IMR-90 (cell line): ENCODE results near the gene VEPH1. TPM values are rescaled to one million over a fixed set of nuclear protein-coding genes. Genes with fewer than 3 reads are reported as not detected.

Source experiments
- ATAC-seq: fragments of 200-7000 bp; cut with Tn5 transposase; 2 replicates; pipeline ENCODE4 v1.9.1; 2020; ENCODE audit warnings: low read depth, mild to moderate bottlenecking, moderate library complexity
- BruUV-seq: library from RNA; stranded (reverse); fragments of 400-500 nt; replicated peaks from 2 replicates; lab custom pipeline; 2021; lab: Mats Ljungman, UMichigan
- CTCF ChIA-PET: fragments of 300-600 bp; formaldehyde crosslinking; extraction: SDS; loops from one replicate; lab custom pipeline; 2021; ENCODE audit warnings: antibody characterized with exemption; lab: Yijun Ruan, JAX
- POLR2A ChIA-PET: fragments of 300-600 bp; sonication (Branson Sonifier 250); formaldehyde crosslinking; loops from one replicate; lab custom pipeline; 2022; ENCODE audit warnings: antibody characterized with exemption; ENCODE audit not compliant: unreplicated experiment; lab: Charles Lee
- DNase-seq: peaks from one replicate; pipeline ENCODE4 v3.0.0; 2013
- H2AFZ ChIP-seq: replicated peaks from 2 replicates; pipeline ENCODE3; 2013; ENCODE audit warnings: low read length, mild to moderate bottlenecking; ENCODE audit not compliant: poor library complexity
- H2AK5ac ChIP-seq: 2 replicates; pipeline ENCODE4 v1.6.1; 2013; ENCODE audit warnings: low read depth, low read length, inconsistent platforms
- H2AK9ac ChIP-seq: replicated peaks from 2 replicates; pipeline ENCODE3; 2013; ENCODE audit warnings: mild to moderate bottlenecking, low read depth, low read length, moderate library complexity; ENCODE audit not compliant: poor library complexity
- H2BK120ac ChIP-seq: 2 replicates; pipeline ENCODE4 v1.6.1; 2013; ENCODE audit warnings: low read depth, low read length, inconsistent platforms
- H2BK15ac ChIP-seq: 3 replicates; pipeline ENCODE4 v1.6.1; 2013; ENCODE audit warnings: low read depth, low read length, inconsistent platforms
- H2BK20ac ChIP-seq: 2 replicates; pipeline ENCODE4 v1.6.1; 2013; ENCODE audit warnings: low read depth, mild to moderate bottlenecking, inconsistent platforms, low read length, moderate library complexity
- H2BK5ac ChIP-seq: 2 replicates; pipeline ENCODE4 v1.6.1; 2013; ENCODE audit warnings: mild to moderate bottlenecking, low read depth, low read length, inconsistent platforms; ENCODE audit not compliant: poor library complexity, severe bottlenecking
- H3K14ac ChIP-seq: replicated peaks from 2 replicates; pipeline ENCODE4 v1.6.1; 2013; ENCODE audit warnings: low read depth, low read length, inconsistent platforms
- H3K18ac ChIP-seq: 2 replicates; pipeline ENCODE4 v1.6.1; 2013; ENCODE audit warnings: low read depth, low read length, control low read depth
- H3K23ac ChIP-seq: 2 replicates; pipeline ENCODE4 v1.6.1; 2013; ENCODE audit warnings: low read depth, low read length, inconsistent platforms
- H3K27ac ChIP-seq: 2 replicates; pipeline ENCODE4 v1.5.1; 2013; ENCODE audit warnings: mild to moderate bottlenecking, control low read depth, low read length; ENCODE audit not compliant: insufficient read depth
- H3K27me3 ChIP-seq: 2 replicates; pipeline ENCODE4 v1.6.1; 2013; ENCODE audit warnings: low read length; ENCODE audit not compliant: control insufficient read depth, insufficient read depth
- H3K36me3 ChIP-seq: 2 replicates; pipeline ENCODE4 v1.6.1; 2013; ENCODE audit warnings: low read length, mixed read lengths; ENCODE audit not compliant: control insufficient read depth, insufficient read depth
- H3K4ac ChIP-seq: 2 replicates; pipeline ENCODE4 v1.6.1; 2013; ENCODE audit warnings: low read depth, low read length, inconsistent platforms
- H3K4me1 ChIP-seq: 2 replicates; pipeline ENCODE4 v1.6.1; 2013; ENCODE audit warnings: low read length, mixed read lengths; ENCODE audit not compliant: control insufficient read depth, insufficient read depth
- H3K4me2 ChIP-seq: 2 replicates; pipeline ENCODE4 v1.6.1; 2013; ENCODE audit warnings: low read depth, mild to moderate bottlenecking, control low read depth, low read length, moderate library complexity
- H3K4me3 ChIP-seq: 2 replicates; pipeline ENCODE4 v1.5.1; 2013; ENCODE audit warnings: low read depth, mild to moderate bottlenecking, control low read depth, low read length, moderate library complexity; ENCODE audit not compliant: insufficient read depth
- H3K56ac ChIP-seq: 2 replicates; pipeline ENCODE4 v1.6.1; 2013; ENCODE audit warnings: low read length, inconsistent platforms; ENCODE audit not compliant: insufficient read depth; ENCODE audit errors: extremely low read depth
- H3K79me1 ChIP-seq, 2 experiments: 2 replicates each; pipeline ENCODE4 v1.6.1; 2013; ENCODE audit warnings: low read length in 2 of 2, inconsistent platforms in 1 of 2, low read depth in 1 of 2
- H3K9ac ChIP-seq: 2 replicates; pipeline ENCODE4 v1.6.1; 2013; ENCODE audit warnings: low read depth, low read length, control low read depth
- H3K9me1 ChIP-seq: 2 replicates; pipeline ENCODE4 v1.6.1; 2013; ENCODE audit warnings: low read length, inconsistent platforms; ENCODE audit not compliant: insufficient read depth
- H3K9me3 ChIP-seq: 2 replicates; pipeline ENCODE4 v1.6.1; 2013; ENCODE audit warnings: low read length; ENCODE audit not compliant: control insufficient read depth, insufficient read depth
- H4K20me1 ChIP-seq: 2 replicates; pipeline ENCODE4 v1.6.1; 2013; ENCODE audit warnings: low read length, inconsistent platforms; ENCODE audit not compliant: insufficient read depth
- H4K5ac ChIP-seq: 2 replicates; pipeline ENCODE4 v1.6.1; 2013; ENCODE audit warnings: mild to moderate bottlenecking, low read depth, low read length, control low read depth
- H4K8ac ChIP-seq, 2 experiments: 2 replicates each; pipeline ENCODE4 v1.6.1; 2013; ENCODE audit warnings: low read depth in 2 of 2, low read length in 2 of 2, control low read depth in 1 of 2, inconsistent platforms in 1 of 2
- H4K91ac ChIP-seq: 2 replicates; pipeline ENCODE4 v1.6.1; 2013; ENCODE audit warnings: low read depth, low read length, inconsistent platforms; ENCODE audit not compliant: insufficient read depth
- MAZ ChIP-seq: IDR thresholded peaks from 2 replicates; pipeline ENCODE4 v1.6.1; 2012; ENCODE audit warnings: low read depth, mild to moderate bottlenecking, low read length, improper control_type of control experiment, moderate library complexity, borderline replicate concordance
- MXI1 ChIP-seq: IDR thresholded peaks from 2 replicates; pipeline ENCODE4 v1.6.1; 2012; ENCODE audit warnings: low read depth, mild to moderate bottlenecking, low read length, moderate library complexity, borderline replicate concordance
- NFE2L2 ChIP-seq: fragments of 150-350 bp; IDR thresholded peaks from 2 replicates; pipeline ENCODE4 v1.6.1; 2016; ENCODE audit warnings: low read depth, mild to moderate bottlenecking, low read length
- RAD21 ChIP-seq: IDR thresholded peaks from 2 replicates; pipeline ENCODE4 v1.6.1; 2012; ENCODE audit warnings: low read length, improper control_type of control experiment
- RCOR1 ChIP-seq: IDR thresholded peaks from 2 replicates; pipeline ENCODE4 v1.6.1; 2012; ENCODE audit warnings: mild to moderate bottlenecking, low read length, improper control_type of control experiment; ENCODE audit not compliant: insufficient replicate concordance
- WGBS, 2 experiments: methylation state at CpG; one replicate each; pipeline versions ENCODE4 v1.1.5 to v1.1.7; 2013; ENCODE audit warnings: missing lambda C conversion rate in 2 of 2; ENCODE audit not compliant: insufficient read length in 1 of 2; ENCODE audit errors: extremely low coverage in 2 of 2; 5-methylcytosine and 5-hydroxymethylcytosine counted together
- dilution Hi-C: fragments of 300-500 bp; cut with HindIII; formaldehyde crosslinking; loops from one replicate; pipeline ENCODE4 v1.14.3; 2018; ENCODE audit warnings: low sequenced_read_pairs; ENCODE audit not compliant: unreplicated experiment
- in situ Hi-C: fragments of 300-500 bp; cut with MboI; formaldehyde crosslinking; loops from 3 replicates; pipeline ENCODE4 v1.14.3; 2019; ENCODE audit warnings: low sequenced_read_pairs, inconsistent platforms, mixed read lengths
- intact Hi-C: fragments of 100-400 bp; cut with micrococcal nuclease; formaldehyde crosslinking; loops from 2 replicates; pipeline ENCODE4 v1.10.0; 2022
- polyA plus RNA-seq, 3 experiments: library from polyadenylated mRNA; depleted of rRNA; stranded (reverse); fragments of >200 nt; gene quantifications; 2 replicates each; pipeline ENCODE4 v1.2.3, GENCODE V29; 2012; ENCODE audit warnings: low replicate concordance in 1 of 3
- total RNA-seq: library from RNA; depleted of rRNA; stranded (reverse); fragments of >200 nt; gene quantifications from 2 replicates; pipeline ENCODE4 v1.2.3, GENCODE V29; 2012

The VEPH1 gene
- total and polyA plus RNA-seq, 2 of the 4 experiments (the other 2 are of a cell fraction): 30.5 to 130 TPM

DNA sequence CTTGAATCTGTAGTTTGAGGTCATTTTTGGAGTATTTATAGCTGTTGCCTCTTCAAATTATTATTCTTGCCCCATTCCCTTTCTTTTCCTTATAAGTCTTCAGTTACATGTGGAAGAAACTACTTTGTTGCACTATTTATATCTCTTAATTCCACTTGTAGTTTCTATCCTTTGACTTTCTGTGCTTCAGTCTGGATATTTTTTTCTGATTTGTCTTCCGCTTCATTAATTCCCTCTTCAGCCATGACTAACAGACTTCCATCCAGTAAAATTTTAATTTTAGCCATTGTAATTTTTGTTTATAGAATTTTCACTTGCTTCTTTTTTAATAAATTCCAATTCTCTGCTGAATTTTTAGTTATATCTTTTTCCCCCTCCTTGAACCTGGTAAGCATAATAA lies 15.7 kb upstream of the VEPH1 start:
- Histone ChIP-seq H3K4me2 (no peak overlapping the region), H3K79me1 (peaks cover 8 to 12% of the 10 kb centered on the region in 2 experiments; a peak in 3 of 4 replicates), H4K20me1 (no peaks in the 10 kb centered on the region), H3K9me3 (no peaks in the 10 kb centered on the region), H2BK20ac (no peak overlapping the region), H3K56ac (no peak overlapping the region), H3K23ac (no peak overlapping the region), H2BK15ac (no peak overlapping the region), H3K4me1 (no peaks in the 10 kb centered on the region), H3K9ac (no peak overlapping the region), H2BK5ac (no peak overlapping the region), H2AFZ (no peak overlapping the region), H3K4me3 (no peak overlapping the region), H3K36me3 (no peaks in the 10 kb centered on the region), H3K27me3 (no peaks in the 10 kb centered on the region), H2AK9ac (no peak overlapping the region), H4K91ac (no peak overlapping the region), H4K5ac (no peak overlapping the region), H3K14ac (no peak overlapping the region), H3K18ac (no peak overlapping the region), H3K27ac (no peak overlapping the region), H2AK5ac (no peak overlapping the region), H4K8ac (no peak overlapping the region), H3K4ac (no peak overlapping the region), H2BK120ac (no peak overlapping the region), H3K9me1 (no peaks in the 10 kb centered on the region)
- dilution Hi-C loops (no loop called here), intact Hi-C loops (no loop called here), in situ Hi-C loops (no loop called here)
- no peak for TF ChIP-seq MXI1
- TF ChIP-seq RCOR1: no peak
- no peak for TF ChIP-seq MAZ
- TF ChIP-seq RAD21: no peak
- TF ChIP-seq NFE2L2: no peak
- POLR2A ChIA-PET: no interaction called here
- ATAC-seq (no peak), DNase-seq (no peak)
- no CpG with 5 or more reads among the region's 1 CpG for WGBS, 2 experiments
- CTCF ChIA-PET: interaction anchor here (0.6 kb wide), 1 partner anchor 88 kb away, joined by 3 read pairs; no protein-coding TSS in a partner anchor
- no TSS peak for BruUV-seq
